Right lobe of liver (tissue), 6 donors: ENCODE results near the gene A2M. TPM values are rescaled to one million over a fixed set of nuclear protein-coding genes. Genes with fewer than 3 reads are reported as not detected.

ENCODE experiments used
- ATAC-seq, 4 donors: fragments of 200-7000 bp; cut with Tn5 transposase; one replicate each; pipeline ENCODE4 v1.9.1; 2020; ENCODE audit warnings: mild to moderate bottlenecking in 4 of 4, moderate library complexity in 4 of 4
- DNase-seq, 3 donors: peaks; one replicate each; pipeline ENCODE4 v3.0.0-alpha.2; 2020
- H3K27ac ChIP-seq, 3 donors: fragments of 200-600 bp; one replicate each; pipeline ENCODE4 v1.8.0; 2022
- H3K27me3 ChIP-seq, 2 donors: fragments of 200-600 bp; one replicate each; pipeline ENCODE4 v1.8.0; 2022
- H3K36me3 ChIP-seq, 4 donors: fragments of 200-600 bp; sonication (generic) in 1 of 4; one replicate each; pipeline versions ENCODE4 v1.5.1 to v1.8.0; 2017 to 2022; ENCODE audit warnings: control low read depth in 1 of 4
- H3K4me1 ChIP-seq, 4 donors: fragments of 200-600 bp; sonication (generic) in 1 of 4; one replicate each; pipeline versions ENCODE4 v1.5.1 to v1.8.0; 2017 to 2022; ENCODE audit warnings: control low read depth in 1 of 4
- H3K4me3 ChIP-seq, 3 donors: fragments of 200-600 bp; one replicate each; pipeline ENCODE4 v1.8.0; 2022
- H3K9me3 ChIP-seq, 4 donors: fragments of 200-600 bp; sonication (generic) in 1 of 4; one replicate each; pipeline versions ENCODE4 v1.5.1 to v1.8.0; 2017 to 2022; ENCODE audit warnings: control low read depth in 1 of 4
- CTCF ChIP-seq, 4 donors: fragments of 200-600 bp in 3 of 4; fragments of 450-650 bp in 1 of 4; IDR thresholded peaks; one replicate each; pipeline versions ENCODE4 v1.5.1 to v1.8.0; 2016 to 2022; ENCODE audit warnings: antibody characterized with exemption in 4 of 4, mild to moderate bottlenecking in 2 of 4
- POLR2A ChIP-seq: fragments of 450-650 bp; IDR thresholded peaks from one replicate; pipeline ENCODE4 v1.6.1; 2017; ENCODE audit warnings: antibody characterized with exemption, mild to moderate bottlenecking
- WGBS: methylation state at CpG from one replicate; pipeline ENCODE4 v1.1.6; 2018; ENCODE audit warnings: low coverage, low lambda C conversion rate; ENCODE audit not compliant: insufficient coverage; ENCODE audit errors: missing lambda C conversion rate; 5-methylcytosine and 5-hydroxymethylcytosine counted together
- intact Hi-C, 2 donors: fragments of 100-400 bp; cut with DNase I; formaldehyde crosslinking; loops; one replicate each; pipeline versions ENCODE4 v1.11.2 to v1.14.1; 2022
- total RNA-seq, 6 experiments: library from RNA; depleted of rRNA in 2 of 6; stranded (reverse); fragments of >200 nt in 2 of 6; fragmentation: NEBNext Ultra II Directional in 3 of 6; extraction: Animal tissue kit (Norgen Biotek cat#: 25700) in 3 of 6; gene quantifications; one replicate each; pipeline versions ENCODE4 v1.1.0 to v1.2.4, GENCODE V29; 2016 to 2023
- donor health status: DM: no; HTN: yes; CAD: no.
- donor health status: DM: no; HTN: no; CAD: no.
- donor health status: DM: no; HTN: no; CAD: no.
- donor health status: DM: no; HTN: yes; CAD: no.
- donor health status: DM: no; HTN: yes; CAD: no.

Gene A2M
- total RNA-seq, 6 experiments from 2014 or later: 978 to 3,352 (median 2,507) TPM

DNA sequence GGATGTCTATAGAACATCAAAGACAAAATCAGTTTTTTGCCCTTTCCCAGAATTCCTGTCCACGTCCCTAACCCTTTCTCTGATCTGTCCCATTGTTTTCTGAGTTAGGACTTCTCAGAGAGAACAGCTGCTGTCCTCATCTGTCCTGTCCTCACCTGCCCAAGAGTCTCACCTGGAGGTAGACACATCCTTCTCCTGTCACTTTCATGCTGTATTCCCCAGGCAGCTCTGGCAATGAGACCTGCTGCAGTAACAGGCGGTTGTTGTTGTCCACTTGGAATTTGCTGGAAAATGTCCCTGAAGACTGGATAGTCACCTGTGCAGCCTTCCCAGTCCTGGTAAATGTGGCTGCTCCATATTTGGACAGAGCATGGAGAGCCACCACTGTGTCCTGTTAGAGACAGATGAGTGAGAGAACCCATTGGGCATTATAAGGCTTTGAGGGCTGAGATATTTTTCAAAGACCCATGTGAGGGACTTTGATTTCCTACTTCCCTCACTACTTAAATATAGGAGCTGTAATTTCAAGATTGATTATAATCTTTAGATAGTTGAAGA is 43.2 kb downstream of the A2M start:
- no peak for DNase-seq
- WGBS: 86% methylated on average over 1 of the region's 2 CpGs
- Histone ChIP-seq H3K4me1 (peaks cover 0 to 73% (median 13%) of the 10 kb centered on the region in 4 donors), H3K27ac (peak overlapping the region; percentile 45 to 73 (median 71)), H3K27me3 (no peaks in the 10 kb centered on the region), H3K9me3 (no peaks in the 10 kb centered on the region), H3K4me3 (no peak overlapping the region), H3K36me3 (peaks cover 20 to 98% (median 39%) of the 10 kb centered on the region in 4 donors)
- TF ChIP-seq POLR2A: peak; percentile 12
- no peak for TF ChIP-seq CTCF (IDR thresholded peaks at IDR 0.05)
- intact Hi-C loops: no loop called here
- ATAC-seq: peak in 3 of 4 donors; percentile 1 to 32 (median 4)

DNA sequence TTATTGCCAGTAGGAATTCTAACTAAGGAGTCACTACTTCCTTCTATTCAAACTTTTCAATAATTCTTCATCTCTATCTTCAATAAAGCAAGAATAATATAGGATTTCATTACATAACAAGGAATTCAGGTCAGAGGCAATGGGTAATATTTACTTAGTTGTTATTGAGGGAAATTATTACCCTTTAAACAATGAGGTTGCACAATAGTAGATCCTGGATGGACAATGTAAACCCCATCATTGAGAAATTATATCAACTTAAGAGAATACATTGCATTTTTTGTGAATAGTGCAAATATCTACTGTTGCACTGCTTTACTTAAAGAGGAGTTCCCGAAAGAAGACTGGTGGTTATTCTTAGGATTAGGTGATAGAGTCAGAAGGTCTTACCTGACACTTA is 43.8 kb downstream of the A2M start:
- WGBS: 82% methylated on average over 1 of the region's 1 CpG
- peaks cover 0 to 73% (median 13%) of the 10 kb centered on the region in 4 donors for H3K4me1 ChIP-seq
- intact Hi-C loops: no loop called here
- peak in 1 of 4 donors; percentile 10 for ATAC-seq
- no peak overlapping the region for H3K4me3 ChIP-seq
- peaks cover 18 to 98% (median 39%) of the 10 kb centered on the region in 4 donors for H3K36me3 ChIP-seq
- no peak for TF ChIP-seq POLR2A
- no peak for TF ChIP-seq CTCF (IDR thresholded peaks at IDR 0.05)
- H3K9me3 ChIP-seq: no peaks in the 10 kb centered on the region
- no peak for DNase-seq
- peak overlapping the region in 2 of 3 donors; percentile 71 to 73 for H3K27ac ChIP-seq
- no peaks in the 10 kb centered on the region for H3K27me3 ChIP-seq

- intact Hi-C loops: no loop called here
- DNase-seq: no peak
These were observed 44.2 kb downstream of the A2M start for GRCh38 chr12:9071518-9071917.

DNA sequence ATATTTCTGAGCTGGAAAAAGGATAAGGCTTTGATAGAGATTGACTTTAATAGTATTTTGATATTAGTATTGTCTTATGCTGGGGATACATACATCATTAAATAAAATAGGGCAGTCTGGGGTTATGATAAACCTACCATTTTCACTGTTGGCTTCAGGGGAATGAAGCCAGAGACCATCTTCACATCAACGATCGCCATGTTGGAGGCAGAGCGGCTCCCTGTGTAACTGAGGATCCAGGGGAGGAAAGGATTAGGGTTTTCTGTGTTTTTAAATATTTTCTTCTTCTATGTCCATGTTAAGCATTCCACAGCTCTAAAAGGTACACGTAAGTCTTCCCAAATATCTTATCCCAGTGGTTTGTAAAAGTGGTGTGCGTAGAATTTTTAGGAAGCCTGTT is 45.4 kb downstream of the A2M start:
- no peak overlapping the region for H3K4me3 ChIP-seq
- no peaks in the 10 kb centered on the region for H3K9me3 ChIP-seq
- H3K36me3 ChIP-seq: peaks cover 18 to 84% (median 30%) of the 10 kb centered on the region in 4 donors
- WGBS: 95% methylated on average over 3 of the region's 5 CpGs
- peaks cover 0 to 82% (median 15%) of the 10 kb centered on the region in 4 donors for H3K4me1 ChIP-seq
- intact Hi-C loops: no loop called here
- no peaks in the 10 kb centered on the region for H3K27me3 ChIP-seq
- no peak for TF ChIP-seq POLR2A
- TF ChIP-seq CTCF (IDR thresholded peaks at IDR 0.05): no peak
- peak overlapping the region in 1 of 3 donors; percentile 15 for H3K27ac ChIP-seq
- no peak for ATAC-seq
- DNase-seq: no peak

More at GRCh38 chr12:9071518-9071917, 44.2 kb downstream of the A2M start:
- ATAC-seq: no peak
- Histone ChIP-seq H3K9me3 (no peaks in the 10 kb centered on the region), H3K27ac (peak overlapping the region in 1 of 3 donors; percentile 73), H3K36me3 (peaks cover 18 to 96% (median 35%) of the 10 kb centered on the region in 4 donors), H3K27me3 (no peaks in the 10 kb centered on the region), H3K4me3 (no peak overlapping the region), H3K4me1 (peaks cover 0 to 77% (median 13%) of the 10 kb centered on the region in 4 donors)
- TF ChIP-seq CTCF (IDR thresholded peaks at IDR 0.05): no peak
- TF ChIP-seq POLR2A: no peak
